IPS-20b (cell line): ENCODE results near the gene AFG3L2.

ENCODE experiments used
- H3K27ac ChIP-seq: one replicate; pipeline ENCODE4 v1.5.1; 2013; ENCODE audit warnings: low read length
- H3K27me3 ChIP-seq: 2 replicates; pipeline ENCODE4 v1.6.1; 2013; ENCODE audit warnings: mild to moderate bottlenecking, low read length, inconsistent platforms; ENCODE audit not compliant: insufficient read depth
- H3K36me3 ChIP-seq: 2 replicates; pipeline ENCODE4 v1.6.1; 2013; ENCODE audit warnings: low read depth, mild to moderate bottlenecking, inconsistent platforms, low read length, moderate library complexity; ENCODE audit not compliant: insufficient read depth
- H3K4me1 ChIP-seq: 2 replicates; pipeline ENCODE4 v1.6.1; 2013; ENCODE audit warnings: mild to moderate bottlenecking, control low read depth, inconsistent platforms, low read length, moderate library complexity; ENCODE audit not compliant: insufficient read depth
- H3K4me3 ChIP-seq: 2 replicates; pipeline ENCODE4 v1.5.1; 2013; ENCODE audit warnings: mild to moderate bottlenecking, low read length, inconsistent platforms
- H3K9ac ChIP-seq: 2 replicates; pipeline ENCODE4 v1.6.1; 2013; ENCODE audit warnings: low read depth, mild to moderate bottlenecking, inconsistent platforms, low read length, moderate library complexity
- H3K9me3 ChIP-seq: 2 replicates; pipeline ENCODE4 v1.6.1; 2013; ENCODE audit warnings: mild to moderate bottlenecking, low read depth, low read length, inconsistent platforms; ENCODE audit not compliant: insufficient read depth

AFG3L2 gene

DNA sequence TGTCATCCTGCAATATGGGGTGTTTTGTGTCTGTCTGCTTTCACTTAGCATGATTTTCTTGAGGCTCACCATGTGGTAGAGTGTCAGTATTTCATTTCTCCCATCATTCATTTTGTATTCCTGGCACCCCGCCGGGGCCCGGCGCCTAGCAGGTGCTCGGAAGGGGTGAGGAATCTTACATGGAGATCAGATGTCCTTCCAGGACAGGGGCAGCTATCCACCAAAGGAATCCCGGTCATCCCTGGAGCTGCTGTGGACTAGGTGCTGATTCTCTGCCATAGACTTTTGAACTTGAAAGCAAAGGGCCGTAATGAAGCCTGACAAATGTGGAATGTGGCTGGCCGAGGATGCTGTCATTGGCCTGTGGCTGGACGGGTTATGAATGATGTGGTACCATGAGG lies 33.1 kb upstream of the AFG3L2 start:
- Histone ChIP-seq H3K9me3 (no peaks in the 10 kb centered on the region), H3K4me3 (no peak overlapping the region), H3K4me1 (no peaks in the 10 kb centered on the region; the same call in 1 of the 2 replicates), H3K27ac (no peak overlapping the region), H3K9ac (no peak overlapping the region), H3K27me3 (peaks cover 32% of the 10 kb centered on the region), H3K36me3 (no peaks in the 10 kb centered on the region)

DNA sequence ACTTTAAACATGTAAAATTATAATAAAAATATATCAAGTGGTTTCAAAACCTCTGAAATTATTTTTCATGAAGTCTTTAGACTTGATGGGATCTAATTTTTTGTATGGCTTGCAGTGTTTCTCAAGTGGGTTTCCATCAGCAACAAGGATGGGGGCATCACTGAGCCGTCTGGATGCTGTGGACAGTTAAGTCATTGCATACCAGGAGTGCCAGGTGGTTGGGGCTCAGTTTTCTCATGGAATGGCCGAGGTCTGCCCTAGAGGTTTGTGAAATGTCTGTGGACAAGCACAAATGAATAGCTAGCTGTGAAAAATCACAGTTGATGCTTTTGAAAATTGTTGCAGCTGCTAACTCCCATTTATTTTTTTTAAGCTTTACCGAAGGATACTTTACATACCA lies 32.4 kb upstream of the AFG3L2 start:
- no peak overlapping the region for H3K27ac ChIP-seq
- no peak overlapping the region for H3K4me3 ChIP-seq
- H3K9me3 ChIP-seq: no peaks in the 10 kb centered on the region

DNA sequence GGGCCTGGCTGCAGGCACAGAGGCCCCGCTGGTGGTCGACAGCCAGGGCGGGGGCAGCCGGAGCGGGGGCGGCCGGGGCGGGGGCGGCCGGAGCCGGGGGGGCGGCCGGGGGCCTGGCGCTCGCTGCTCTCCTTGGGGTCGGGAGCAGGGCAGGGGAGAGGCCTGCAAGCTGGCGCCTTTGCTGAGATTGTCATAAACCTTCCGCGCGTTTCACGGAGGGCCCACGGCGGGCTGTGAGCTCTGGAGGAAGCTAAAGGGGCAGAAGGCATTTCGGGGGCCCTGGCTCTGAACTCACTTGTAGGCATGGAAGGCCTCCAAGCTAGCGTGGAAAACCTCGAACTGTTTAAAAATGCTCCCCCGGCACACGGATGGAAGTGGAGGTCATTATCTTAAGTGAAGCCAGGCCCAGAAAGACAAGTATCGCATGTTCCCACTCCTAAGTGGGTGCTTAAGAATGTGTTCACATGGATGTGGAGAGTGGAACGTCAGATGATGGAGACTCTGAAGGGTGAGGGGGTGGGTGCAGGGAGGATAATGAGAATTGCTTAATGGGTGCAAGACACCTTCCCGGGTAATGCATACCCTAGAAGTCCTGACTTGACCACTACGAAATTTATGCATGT lies 31.3 kb upstream of the AFG3L2 start:
- H3K4me3 ChIP-seq: peak overlapping the region; percentile 64
- peak overlapping the region; percentile 59; the same call in 1 of the 2 replicates for H3K9ac ChIP-seq
- H3K27me3 ChIP-seq: peaks cover 35% of the 10 kb centered on the region
- no peaks in the 10 kb centered on the region for H3K9me3 ChIP-seq
- H3K27ac ChIP-seq: no peak overlapping the region
- H3K4me1 ChIP-seq: no peaks in the 10 kb centered on the region; the same call in 1 of the 2 replicates
- H3K36me3 ChIP-seq: no peaks in the 10 kb centered on the region

More for the DNA sequence above, 32.4 kb upstream of the AFG3L2 start:
- Histone ChIP-seq H3K4me1 (no peaks in the 10 kb centered on the region; the same call in 1 of the 2 replicates), H3K9ac (no peak overlapping the region), H3K27me3 (peaks cover 35% of the 10 kb centered on the region), H3K36me3 (no peaks in the 10 kb centered on the region)

DNA sequence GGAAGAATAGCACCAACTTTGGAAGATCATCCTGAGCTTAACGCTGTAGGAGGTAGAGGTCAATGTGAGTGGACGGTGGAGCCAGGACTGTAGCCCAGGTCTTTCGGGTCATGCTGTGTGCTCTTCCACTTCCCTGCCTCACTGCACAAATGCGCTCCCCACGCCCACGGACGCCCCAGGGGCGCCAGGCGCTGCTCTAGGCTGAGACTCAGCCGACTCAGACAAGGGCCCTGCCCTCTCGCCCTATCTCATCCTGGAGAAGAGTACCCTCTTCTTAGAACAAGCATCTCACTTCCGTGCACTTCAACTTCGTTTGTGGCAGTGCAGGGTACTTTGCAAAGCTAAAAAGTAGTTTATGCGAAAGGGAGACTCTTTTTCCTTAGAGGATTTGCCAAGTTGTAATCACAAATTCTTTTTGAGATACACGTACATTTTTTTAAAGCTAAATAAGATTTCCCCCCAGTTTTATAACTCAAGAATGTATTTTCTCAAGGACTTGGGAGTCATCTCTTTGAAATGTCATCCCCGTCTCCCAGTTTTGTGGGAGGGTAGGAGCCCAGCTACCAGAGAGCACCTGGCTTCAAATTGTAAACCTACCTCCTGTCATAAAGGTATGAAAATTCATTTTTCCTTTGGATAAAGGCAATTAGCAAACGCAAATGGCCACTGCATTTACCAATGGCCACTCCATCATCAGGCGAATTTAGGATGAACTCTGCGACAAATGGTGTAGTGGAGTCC lies 29.5 kb upstream of the AFG3L2 start:
- Histone ChIP-seq H3K4me1 (peaks cover 2% of the 10 kb centered on the region; the same call in 1 of the 2 replicates), H3K27me3 (peaks cover 35% of the 10 kb centered on the region), H3K36me3 (no peaks in the 10 kb centered on the region), H3K9me3 (no peaks in the 10 kb centered on the region), H3K9ac (no peak overlapping the region), H3K27ac (no peak overlapping the region), H3K4me3 (no peak overlapping the region)

DNA sequence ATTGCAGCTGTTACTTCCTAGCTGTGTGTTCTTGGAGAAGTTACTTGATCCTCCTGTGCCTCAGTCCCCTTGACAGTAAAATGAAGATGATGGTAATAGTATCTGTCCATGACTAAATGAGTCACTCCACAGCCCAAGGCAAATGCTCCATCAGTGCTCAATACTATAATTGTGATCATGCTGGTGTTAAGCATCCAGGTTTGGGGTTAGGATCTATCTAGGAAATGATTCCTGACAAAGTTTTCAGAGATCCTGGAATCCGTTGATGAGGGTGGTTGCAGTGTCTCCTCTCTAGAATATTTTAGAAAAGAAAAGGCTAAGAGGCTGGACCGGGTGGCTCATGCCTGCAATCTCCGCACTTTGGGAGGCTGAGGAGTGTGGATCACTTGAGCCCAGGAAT lies 28.0 kb upstream of the AFG3L2 start:
- H3K27me3 ChIP-seq: peaks cover 35% of the 10 kb centered on the region
- H3K36me3 ChIP-seq: no peaks in the 10 kb centered on the region
- H3K9me3 ChIP-seq: no peaks in the 10 kb centered on the region
- no peak overlapping the region for H3K4me3 ChIP-seq
- peaks cover 3% of the 10 kb centered on the region; the same call in 1 of the 2 replicates for H3K4me1 ChIP-seq
- no peak overlapping the region for H3K27ac ChIP-seq
- H3K9ac ChIP-seq: no peak overlapping the region

DNA sequence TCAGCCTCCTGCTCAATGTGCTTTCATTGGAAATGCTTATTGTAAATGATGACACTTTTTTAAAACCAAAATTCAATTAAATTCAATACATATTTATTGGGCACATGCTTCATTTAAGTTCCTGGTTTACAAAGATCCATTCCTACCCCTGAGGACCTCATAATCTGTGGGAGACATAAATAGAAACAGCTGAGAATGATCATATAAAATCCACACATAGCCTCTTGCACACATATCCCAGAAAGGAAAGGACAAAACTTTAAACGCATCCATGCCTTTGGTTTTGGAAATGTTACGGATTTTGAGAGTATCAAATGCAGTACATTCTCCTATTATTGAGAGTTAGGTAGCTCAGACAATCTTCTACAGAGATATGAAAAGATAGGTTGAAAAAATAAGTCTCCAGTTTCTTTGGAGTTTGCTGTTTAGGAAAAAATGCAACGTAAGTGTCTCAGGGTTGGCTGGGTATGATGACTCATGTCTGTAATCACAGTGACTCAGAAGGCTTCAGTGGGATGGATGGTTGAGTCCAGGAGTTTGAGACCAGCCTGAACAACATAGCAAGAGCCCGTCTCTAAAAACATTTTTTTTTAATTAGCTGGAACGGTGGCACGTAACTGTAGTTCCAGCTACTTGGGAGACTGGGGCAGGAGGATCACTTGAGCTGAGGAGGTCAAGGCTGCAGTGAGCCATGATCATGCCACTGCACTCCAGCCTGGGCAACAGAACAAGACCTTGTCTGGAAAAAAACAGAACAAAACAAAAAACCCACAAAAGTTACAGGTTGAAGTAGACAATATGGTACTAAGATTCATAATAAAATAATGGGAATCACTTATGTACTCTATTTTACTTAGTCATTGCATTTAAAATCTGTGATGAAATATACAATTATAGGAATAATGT lies 26.8 kb upstream of the AFG3L2 start:
- Histone ChIP-seq H3K9me3 (no peaks in the 10 kb centered on the region), H3K27me3 (peaks cover 34% of the 10 kb centered on the region), H3K27ac (no peak overlapping the region), H3K4me1 (0 out of 2 replicates have a peak, but pooled peaks cover 3% of the 10 kb centered on the region), H3K9ac (no peak overlapping the region), H3K36me3 (no peaks in the 10 kb centered on the region), H3K4me3 (no peak overlapping the region)

DNA sequence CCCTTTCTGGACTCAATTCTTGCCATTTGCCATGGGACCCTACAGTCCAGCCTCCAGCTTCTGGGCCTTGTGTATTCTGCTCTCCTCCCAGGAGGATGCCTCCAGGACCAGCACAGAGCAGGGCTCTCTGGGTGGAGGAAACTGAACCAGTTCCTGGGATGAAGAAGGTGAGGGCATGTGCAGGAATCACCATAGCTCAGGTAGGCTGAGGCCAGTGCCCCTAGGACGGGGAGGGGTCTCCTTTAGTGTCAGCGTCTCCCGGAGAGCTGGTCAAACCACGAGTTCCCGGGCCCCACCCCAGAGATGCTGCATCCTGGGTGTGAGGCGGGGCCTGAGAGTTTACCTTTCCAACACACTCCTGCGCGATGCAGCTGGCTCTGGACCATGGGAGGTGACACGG lies 24.9 kb upstream of the AFG3L2 start:
- Histone ChIP-seq H3K36me3 (no peaks in the 10 kb centered on the region), H3K27me3 (peaks cover 21% of the 10 kb centered on the region), H3K9ac (no peak overlapping the region), H3K4me1 (0 out of 2 replicates have a peak, but pooled peaks cover 3% of the 10 kb centered on the region), H3K9me3 (no peaks in the 10 kb centered on the region), H3K27ac (no peak overlapping the region), H3K4me3 (no peak overlapping the region)

DNA sequence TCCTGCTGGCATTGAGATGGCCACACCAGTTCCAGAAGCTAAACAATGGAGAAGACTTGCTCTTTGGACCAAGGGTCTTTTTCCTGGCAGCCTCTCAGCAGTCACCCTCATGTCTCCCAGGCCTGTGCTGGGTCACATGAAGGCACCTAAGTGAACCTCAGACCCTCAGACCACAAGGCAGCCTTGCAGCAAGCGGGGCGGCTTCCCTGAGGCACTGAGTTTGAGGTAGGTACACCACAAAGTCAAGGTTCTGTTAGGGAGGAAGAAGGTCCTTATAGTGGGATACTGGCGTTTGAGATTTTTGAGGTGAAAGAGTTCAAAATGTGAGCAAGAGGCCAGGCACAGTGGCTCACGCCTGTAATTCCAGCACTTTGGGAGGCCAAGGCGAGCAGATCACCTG lies 22.2 kb upstream of the AFG3L2 start:
- H3K9ac ChIP-seq: no peak overlapping the region
- H3K9me3 ChIP-seq: no peaks in the 10 kb centered on the region
- H3K27me3 ChIP-seq: no peaks in the 10 kb centered on the region
- no peaks in the 10 kb centered on the region for H3K36me3 ChIP-seq
- 0 out of 2 replicates have a peak, but pooled peaks cover 3% of the 10 kb centered on the region for H3K4me1 ChIP-seq
- H3K4me3 ChIP-seq: no peak overlapping the region
- no peak overlapping the region for H3K27ac ChIP-seq

DNA sequence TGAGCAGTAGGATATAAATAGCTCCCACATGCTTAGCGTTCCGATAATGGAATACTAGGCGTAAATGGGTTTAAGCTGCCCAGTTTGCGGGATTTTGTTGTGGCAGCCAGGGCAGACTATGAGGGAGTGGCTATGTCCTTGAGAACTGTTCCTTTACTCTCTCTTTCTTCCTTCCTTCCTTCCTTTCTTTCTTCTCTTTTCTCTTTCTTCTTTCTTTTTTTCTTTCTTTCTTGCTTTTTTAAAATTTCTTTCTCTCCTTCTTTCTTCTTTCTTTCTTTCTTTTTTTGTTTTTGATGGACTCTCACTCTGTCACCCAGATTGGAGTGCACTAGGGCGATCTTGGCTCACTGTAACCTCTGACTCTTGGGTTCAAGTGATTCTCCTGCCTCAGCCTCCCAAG lies 21.6 kb upstream of the AFG3L2 start:
- Histone ChIP-seq H3K9me3 (no peaks in the 10 kb centered on the region), H3K36me3 (no peaks in the 10 kb centered on the region), H3K27me3 (no peaks in the 10 kb centered on the region), H3K4me3 (no peak overlapping the region), H3K27ac (no peak overlapping the region), H3K9ac (no peak overlapping the region), H3K4me1 (0 out of 2 replicates have a peak, but pooled peaks cover 3% of the 10 kb centered on the region)

DNA sequence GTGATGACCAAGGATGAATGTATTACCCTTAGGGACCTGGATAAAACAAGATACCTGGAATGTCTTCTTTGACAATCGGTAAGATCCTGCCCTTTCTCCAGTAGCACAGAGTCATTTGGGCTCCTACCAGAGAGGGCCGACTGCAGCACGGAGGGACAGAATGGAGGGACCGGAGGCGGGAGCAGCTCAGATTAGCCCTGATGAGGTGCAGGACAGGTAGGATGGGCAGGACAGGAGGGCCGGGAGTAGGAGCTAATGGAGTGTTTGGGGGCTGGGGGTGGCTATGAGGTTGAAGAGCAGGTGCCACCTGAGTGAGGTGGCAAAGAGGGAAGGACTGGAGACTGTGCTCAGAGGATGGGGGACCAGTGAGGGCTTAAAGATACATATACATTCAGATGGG lies 20.8 kb upstream of the AFG3L2 start:
- Histone ChIP-seq H3K9ac (no peak overlapping the region), H3K4me1 (0 out of 2 replicates have a peak, but pooled peaks cover 3% of the 10 kb centered on the region), H3K27ac (no peak overlapping the region), H3K4me3 (no peak overlapping the region), H3K9me3 (no peaks in the 10 kb centered on the region), H3K27me3 (no peaks in the 10 kb centered on the region), H3K36me3 (no peaks in the 10 kb centered on the region)

DNA sequence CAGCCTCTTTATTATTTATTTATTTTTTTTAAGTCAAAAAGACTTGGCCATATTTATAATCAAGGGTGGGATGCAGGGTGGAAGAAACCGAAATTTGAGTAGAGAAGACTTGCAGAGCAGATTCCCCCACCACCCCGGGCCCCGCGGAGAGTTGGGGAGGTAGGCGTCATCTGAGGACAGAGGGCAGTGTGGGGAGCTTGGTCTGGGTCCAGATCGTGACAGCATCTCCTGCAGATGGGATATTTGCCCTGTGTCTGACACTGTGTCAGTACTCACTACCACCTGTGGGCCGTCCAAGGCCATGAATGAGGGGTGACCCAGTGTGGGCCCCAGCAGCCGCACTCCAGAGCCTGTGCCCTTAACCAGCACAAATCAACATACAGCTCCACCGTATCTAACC lies 20.2 kb upstream of the AFG3L2 start:
- Histone ChIP-seq H3K4me3 (no peak overlapping the region), H3K9ac (no peak overlapping the region), H3K9me3 (no peaks in the 10 kb centered on the region), H3K27me3 (no peaks in the 10 kb centered on the region), H3K4me1 (0 out of 2 replicates have a peak, but pooled peaks cover 3% of the 10 kb centered on the region), H3K27ac (no peak overlapping the region), H3K36me3 (no peaks in the 10 kb centered on the region)
